ENCODE results near the gene XYLT1.
"Not testable (repeated sequence)": the region's sequence is repeated elsewhere in the genome, so short reads cannot be mapped to it uniquely, and the experiment has no call there.

The XYLT1 gene

DNA sequence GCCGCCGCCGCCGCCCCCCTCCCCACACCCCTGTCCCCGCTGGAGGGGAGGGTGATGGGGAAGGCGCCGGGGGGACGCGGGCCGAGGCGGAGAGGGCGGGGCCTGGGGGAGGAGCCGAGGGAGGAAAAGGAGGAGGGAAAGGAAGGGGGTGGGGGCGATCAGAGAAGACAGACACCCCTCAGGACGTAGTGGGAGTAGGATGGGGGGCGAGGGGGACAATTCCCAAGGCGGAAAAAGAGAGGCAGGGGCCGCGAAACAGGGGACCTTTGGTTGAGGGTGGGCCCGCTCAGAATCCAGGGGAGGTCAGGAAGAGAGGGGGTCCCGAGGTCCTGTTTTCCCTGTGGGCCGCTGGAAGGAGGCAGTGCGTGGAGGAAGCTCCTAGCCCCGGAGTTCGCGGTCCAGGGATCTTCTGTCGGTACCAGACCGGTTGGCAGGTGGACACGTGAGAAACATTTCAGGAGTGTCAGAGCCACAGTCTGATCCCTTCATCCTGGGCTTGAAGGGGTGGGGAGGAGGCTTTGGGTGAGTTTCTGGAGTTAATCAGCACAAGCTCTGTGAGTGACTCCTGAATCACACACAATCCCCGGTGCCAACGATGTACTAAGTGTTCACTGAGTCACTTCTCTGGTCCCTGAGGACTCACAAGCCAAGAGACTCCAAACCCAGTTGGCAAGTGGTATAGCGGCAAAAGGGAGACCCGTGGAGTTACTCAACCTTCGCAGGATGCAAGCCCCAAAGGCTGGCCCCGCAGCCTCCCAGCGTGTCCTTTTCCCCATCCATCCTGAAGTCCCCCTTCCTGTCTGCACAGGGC is at the start of gene XYLT1:
Gene XYLT1, minus strand, starts transcription at position 53 of the 811 bp plus-strand sequence. CDS start 164 bp downstream, outside the sequence.
- DNase-seq (ENCODE audit: insufficient read length, low spot score) (peak; percentile 60), FAIRE-seq (peak; percentile 58)

- DNase-seq (ENCODE audit: insufficient read length, low spot score) (no peak), FAIRE-seq (no peak)
These were observed 49.4 kb upstream of the XYLT1 start for GRCh38 chr16:17520111-17520510.

DNA sequence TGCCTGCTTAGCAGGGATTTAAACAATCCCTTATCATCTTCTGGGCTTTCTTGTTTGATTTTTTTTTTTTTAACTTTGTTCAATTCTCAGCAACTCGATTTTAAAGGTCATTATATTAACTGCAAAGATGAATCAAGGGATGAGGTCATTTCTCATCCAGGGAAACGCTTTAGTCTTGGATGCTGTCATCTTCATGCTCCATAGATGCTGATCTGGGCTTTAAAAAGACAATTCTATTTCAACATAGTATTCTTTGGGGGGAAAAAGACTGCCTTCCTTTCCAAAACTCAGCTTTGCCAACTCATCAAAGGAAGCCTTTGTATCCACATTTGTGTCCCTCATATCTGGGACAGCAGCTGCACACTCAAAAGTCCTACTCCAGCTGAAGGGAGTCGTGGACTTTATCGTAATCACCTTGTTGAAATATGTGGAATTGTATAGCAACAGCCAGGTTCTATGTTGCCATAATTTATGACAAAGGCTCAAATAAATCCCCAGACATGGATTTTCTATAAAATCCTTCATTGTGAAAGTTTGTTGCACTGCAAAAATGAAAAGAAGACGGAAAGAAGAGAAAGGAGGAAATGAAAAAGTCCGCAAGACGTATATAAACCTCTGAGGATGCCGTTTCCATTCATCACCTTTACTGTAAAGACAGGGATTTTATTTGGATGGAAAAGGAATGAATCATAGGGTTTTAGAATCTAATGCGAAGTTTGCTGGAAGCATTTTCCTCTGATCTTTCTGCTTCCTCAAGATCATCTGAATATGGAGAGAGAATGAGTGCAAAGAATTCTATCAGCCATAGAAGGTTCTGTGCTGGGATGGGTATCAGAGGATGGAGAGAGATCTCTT is 48.6 kb upstream of the XYLT1 start:
- no peak for FAIRE-seq
- DNase-seq (ENCODE audit: insufficient read length, low spot score), result no peak

GRCh38 chr16:17518441-17518840 is 47.7 kb upstream of the XYLT1 start:
- DNase-seq (ENCODE audit: insufficient read length, low spot score) (no peak), FAIRE-seq (no peak)

DNA sequence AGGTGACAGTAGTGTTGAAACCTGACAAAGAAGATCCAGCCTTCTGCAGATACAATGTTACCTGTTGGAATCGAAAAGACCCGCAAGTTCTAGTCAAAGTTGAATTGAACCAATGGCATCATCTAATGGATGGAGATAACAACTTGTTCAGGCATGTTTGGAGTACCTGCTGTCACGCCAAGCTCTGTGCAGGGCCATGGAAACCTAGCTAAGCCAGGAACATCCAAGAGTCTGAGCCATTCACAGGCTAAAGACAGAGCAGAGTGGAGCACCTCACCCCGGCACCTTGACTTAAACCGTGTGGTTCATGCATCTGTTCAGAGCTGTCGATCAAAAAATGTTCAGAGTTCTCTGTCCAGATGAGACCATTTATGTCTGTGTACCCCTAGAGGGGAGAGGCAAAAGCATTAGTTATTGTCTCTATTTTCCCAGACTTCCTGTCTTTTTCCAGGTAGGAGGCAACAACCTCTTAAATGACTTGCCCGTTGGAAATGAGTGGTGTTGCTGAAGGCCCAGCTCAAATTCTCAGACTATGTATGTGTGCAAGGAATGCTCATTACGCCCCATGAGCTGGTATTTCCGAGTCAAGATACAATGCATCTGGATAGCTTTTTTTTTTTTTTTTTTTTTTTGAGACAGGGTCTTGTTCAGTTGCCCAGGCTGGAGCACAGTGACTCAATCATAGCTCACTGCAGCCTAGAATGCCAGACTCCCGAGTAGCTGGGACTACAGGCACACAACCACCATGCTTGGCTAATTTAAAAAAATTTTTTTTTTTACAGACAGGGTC is 44.9 kb upstream of the XYLT1 start:
- DNase-seq (ENCODE audit: insufficient read length, low spot score) (no peak), FAIRE-seq (no peak)

DNA sequence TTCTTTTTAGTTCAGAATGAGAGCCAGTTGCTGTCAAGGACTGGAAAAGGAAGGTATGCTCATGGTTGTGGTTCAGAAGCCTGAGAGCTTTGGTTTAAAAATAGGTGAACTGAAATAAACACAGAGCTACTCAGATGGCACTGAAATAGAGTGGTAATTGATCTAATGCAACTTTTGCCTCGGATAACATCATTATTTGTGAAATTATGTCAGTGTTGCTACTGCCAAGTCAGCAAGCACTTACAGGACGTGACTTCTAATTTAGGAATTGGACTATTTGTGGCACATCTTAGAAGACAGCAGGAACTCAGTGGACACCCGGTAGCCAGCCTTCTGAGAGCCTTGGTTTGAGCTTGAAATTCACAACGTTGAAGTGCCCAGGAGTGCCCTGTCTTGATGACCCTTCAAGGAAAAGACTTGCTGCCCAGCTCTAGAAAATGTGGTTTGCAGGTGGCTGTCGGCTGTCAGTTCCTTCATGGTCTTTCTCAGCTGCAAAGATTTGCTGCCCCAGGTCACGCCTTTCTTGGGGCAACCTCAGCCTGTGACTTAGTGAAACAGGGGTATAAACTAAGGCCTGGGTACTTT is 42.0 kb upstream of the XYLT1 start:
- FAIRE-seq, result no peak
- DNase-seq (ENCODE audit: insufficient read length, low spot score), result no peak

- DNase-seq (ENCODE audit: insufficient read length, low spot score) (no peak), FAIRE-seq (no peak)
These were observed 40.6 kb upstream of the XYLT1 start for GRCh38 chr16:17511340-17511739.

DNA sequence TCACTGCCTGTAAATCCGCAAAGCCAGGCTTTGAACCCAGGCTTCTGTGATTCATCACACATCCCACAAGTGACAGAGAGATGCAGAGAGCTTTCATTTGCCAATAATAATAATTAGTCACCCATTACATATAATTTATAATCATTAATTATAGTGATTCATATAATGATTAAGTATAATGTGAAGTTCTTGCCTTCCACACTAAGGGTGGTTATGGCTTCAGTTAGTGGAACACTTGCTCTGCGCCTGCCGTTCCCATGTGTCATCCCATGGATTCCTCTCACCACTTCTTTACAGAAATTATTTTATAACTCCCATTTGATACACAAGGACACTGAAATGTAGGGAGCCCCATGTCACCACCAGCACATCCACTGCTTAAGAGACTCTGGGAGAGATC is 39.8 kb upstream of the XYLT1 start:
- DNase-seq (ENCODE audit: insufficient read length, low spot score) (no peak), FAIRE-seq (no peak)

DNA sequence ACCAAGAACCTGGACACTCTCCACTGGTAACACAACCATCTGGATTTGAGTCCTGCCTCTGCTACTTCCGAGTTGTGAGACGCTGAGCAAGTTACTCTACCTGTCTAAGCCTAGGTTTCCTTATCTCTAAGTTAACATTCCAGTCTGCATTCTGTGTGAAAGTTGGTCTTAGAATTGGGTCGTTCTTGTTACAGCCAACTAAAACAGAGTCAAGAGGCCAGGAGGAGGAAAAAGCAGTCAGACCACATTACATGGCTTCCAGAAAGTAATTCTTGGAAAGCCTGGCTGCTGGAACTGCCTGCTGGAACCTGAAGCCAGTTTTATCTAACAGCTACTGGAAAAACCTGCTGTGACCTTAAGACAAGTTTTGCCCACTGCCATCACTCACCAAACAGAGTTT is 38.4 kb upstream of the XYLT1 start:
- no peak for FAIRE-seq
- DNase-seq (ENCODE audit: insufficient read length, low spot score), result no peak

- FAIRE-seq (no peak), DNase-seq (ENCODE audit: insufficient read length, low spot score) (no peak)
These were observed 37.5 kb upstream of the XYLT1 start for GRCh38 chr16:17508303-17508702.

- FAIRE-seq; DNase-seq (ENCODE audit: insufficient read length, low spot score): not testable (repeated sequence)
These were observed 36.8 kb upstream of the XYLT1 start for GRCh38 chr16:17507516-17507915.

DNA sequence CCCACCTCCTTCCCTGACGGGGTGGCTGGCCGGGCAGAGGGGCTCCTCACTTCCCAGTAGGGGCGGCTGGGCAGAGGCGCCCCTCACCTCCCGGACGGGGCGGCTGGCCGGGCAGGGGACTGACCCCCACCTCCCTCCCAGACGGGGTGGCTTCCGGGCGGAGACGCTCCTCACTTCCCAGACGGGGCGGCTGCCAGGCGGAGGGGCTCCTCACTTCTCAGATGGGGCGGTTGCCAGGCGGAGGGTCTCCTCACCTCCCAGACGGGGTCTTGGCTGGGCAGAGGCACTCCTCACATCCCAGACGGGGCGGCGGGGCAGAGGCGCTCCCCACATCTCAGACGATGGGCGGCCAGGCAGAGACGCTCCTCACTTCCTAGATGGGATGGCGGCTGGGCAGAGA is 35.1 kb upstream of the XYLT1 start:
- DNase-seq (ENCODE audit: insufficient read length, low spot score); FAIRE-seq: not testable (repeated sequence)

DNA sequence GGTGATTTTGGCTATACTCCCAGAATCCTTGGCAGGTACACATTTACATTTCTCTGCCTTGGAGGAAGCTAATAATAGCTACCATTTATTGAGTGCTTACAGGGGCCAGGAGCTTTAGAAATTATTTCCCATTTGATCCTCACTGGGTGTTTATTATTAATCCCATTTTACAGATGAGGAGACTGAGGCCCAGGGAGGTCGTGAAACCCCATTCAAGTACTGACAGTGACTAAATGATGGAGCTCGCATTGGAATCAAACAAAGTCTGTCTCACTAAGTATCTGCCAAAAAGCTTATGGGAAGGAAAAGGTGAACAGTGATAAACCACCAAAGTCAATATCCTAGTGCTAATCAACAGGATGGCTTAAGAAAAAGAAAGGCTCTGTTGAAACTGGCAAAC is 33.3 kb upstream of the XYLT1 start:
- DNase-seq (ENCODE audit: insufficient read length, low spot score), result no peak
- no peak for FAIRE-seq

DNA sequence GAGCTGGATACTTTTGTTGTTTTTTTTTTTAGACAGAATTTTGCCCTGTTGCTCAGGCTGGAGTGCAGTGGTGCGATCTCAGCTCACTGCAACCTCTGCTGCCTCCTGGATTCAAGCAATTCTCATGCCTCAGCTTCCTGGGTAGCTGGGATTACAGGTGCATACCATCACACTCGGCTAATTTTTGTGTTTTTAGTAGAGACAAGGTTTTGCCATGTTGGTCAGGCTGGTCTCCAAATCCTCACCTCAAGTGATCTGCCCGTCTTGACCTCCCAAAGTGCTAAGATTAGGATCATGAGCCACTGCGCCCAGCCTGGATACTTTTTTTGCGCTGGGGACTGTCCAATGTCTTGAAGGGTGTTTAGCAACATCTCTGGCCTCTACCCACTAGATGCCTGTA is 32.6 kb upstream of the XYLT1 start:
- DNase-seq (ENCODE audit: insufficient read length, low spot score), result no peak
- no peak for FAIRE-seq

DNA sequence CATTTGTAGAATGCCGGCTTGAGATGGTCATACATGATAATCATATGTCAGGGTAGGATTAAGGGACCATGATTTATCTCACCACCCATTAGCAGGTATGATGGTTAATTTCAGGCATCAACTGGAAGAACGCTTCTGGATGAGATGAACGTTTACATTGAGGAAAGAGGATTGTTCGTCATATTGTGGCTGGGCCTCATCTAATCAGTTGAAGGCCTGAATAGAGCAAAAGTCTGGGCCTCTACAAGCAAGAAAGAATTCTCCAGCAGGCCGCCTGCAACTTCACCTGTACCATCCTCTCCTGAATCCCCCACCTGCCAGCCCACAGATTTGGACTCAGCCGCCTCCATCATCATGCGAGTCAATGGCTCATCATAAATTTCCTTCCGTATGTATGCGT is 30.6 kb upstream of the XYLT1 start:
- FAIRE-seq, result no peak
- DNase-seq (ENCODE audit: insufficient read length, low spot score), result no peak

DNA sequence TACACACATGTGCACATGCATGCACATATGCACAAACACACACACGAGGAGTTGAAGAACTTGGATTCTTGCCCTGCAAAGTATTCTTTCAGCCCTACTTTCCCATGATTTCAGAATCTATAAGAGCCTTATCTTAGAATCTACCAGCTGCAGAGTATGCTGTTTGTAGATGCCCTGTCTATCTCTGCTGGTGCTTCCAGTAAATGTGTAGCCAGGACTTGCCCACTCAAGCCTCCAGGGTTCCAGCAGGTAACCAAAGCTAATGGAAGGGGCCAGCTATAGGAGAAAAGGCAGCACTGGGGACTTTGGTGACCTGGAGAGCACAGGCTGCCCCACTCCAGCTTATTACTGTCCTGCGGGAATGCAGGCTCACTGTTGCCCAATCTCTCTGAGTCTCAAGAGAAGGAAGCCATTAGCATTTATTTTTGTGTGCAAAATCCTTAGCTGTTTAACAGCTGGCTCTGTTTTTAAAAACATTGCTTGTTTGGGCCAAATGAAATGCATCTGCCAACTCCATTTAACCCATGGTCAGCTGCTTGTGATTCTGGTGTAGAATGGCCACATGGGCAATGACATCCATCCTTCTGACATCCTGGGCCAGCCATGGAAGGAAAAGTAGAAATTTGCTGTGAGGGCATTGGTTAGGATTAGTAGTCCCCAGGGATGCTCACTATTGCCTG is 28.6 kb upstream of the XYLT1 start:
- FAIRE-seq (no peak), DNase-seq (ENCODE audit: insufficient read length, low spot score) (no peak)

- FAIRE-seq, result no peak
- no peak for DNase-seq (ENCODE audit: insufficient read length, low spot score)
These were observed 26.9 kb upstream of the XYLT1 start for GRCh38 chr16:17497648-17498047.

DNA sequence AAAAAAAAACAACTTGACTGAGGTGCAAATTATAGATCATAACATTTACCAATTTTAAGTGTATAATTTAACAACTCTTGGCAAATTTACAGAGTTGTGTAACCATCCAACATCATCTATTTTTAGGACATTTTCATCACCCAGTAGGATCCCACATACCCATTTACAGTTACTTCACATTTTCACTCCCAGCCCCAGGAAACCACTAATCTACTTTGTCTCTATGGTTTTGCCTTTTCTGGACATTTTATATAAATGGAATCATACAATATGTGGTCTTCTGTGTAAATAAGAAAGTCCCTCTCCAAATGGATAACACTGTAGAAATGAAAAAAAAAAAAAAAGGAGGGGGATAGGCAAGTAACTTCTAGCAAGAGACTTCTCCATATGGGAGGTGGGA is 26.1 kb upstream of the XYLT1 start:
- no peak for DNase-seq (ENCODE audit: insufficient read length, low spot score)
- no peak for FAIRE-seq

DNA sequence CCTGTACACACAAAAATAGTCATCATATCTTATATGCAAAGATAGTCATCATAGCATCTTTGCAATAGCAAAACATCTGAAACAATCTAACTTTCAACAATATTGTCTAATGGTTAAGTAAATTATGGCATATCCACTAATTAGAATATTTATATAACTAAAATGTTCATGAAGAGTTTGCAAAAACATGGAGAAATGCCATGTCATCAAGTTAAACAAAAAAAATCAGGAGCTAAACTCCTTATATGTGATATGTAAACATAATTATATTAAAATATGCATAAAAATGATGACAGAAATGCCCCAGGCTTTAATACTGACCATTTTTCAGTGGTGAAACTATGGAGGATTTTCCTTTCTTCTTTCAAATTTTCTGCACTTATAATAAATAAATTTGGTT is 22.3 kb upstream of the XYLT1 start:
- FAIRE-seq, result no peak
- no peak for DNase-seq (ENCODE audit: insufficient read length, low spot score)

- DNase-seq (ENCODE audit: insufficient read length, low spot score) (no peak), FAIRE-seq (no peak)
These were observed 20.4 kb upstream of the XYLT1 start for GRCh38 chr16:17491140-17491662.

Data from GM19239 (cell line).